HCT116 (cell line): Measurements from ENCODE around the gene CIRBP. TPM values are rescaled to one million over a fixed set of nuclear protein-coding genes. Genes with fewer than 3 reads are reported as not detected.
A peak's percentile ranks its signal among the peaks of the same experiment; 100 is the strongest.

Experiments
- ATAC-seq: fragments of 200-7000 bp; cut with Tn5 transposase; 2 replicates; pipeline ENCODE4 v1.9.1; 2020; ENCODE audit warnings: mild to moderate bottlenecking, moderate library complexity
- BruUV-seq: library from RNA; stranded (reverse); fragments of 400-500 nt; replicated peaks from 2 replicates; lab custom pipeline; 2021; lab: Mats Ljungman, UMichigan
- CTCF ChIA-PET: fragments of 300-600 bp; sonication (Branson Sonifier 250); formaldehyde crosslinking; loops from one replicate; lab custom pipeline; 2021; ENCODE audit warnings: antibody characterized with exemption; lab: Charles Lee
- POLR2A ChIA-PET: fragments of 300-600, 350-600 bp; sonication (Branson Sonifier 250); formaldehyde crosslinking; loops from one replicate; lab custom pipeline; 2021; ENCODE audit warnings: antibody characterized with exemption; lab: Charles Lee
- RAD21 ChIA-PET, 2 experiments: fragments of 300-600 bp; sonication (Branson Sonifier 250); formaldehyde crosslinking; loops; one replicate each; lab custom pipeline; 2023; ENCODE audit warnings: low total read pairs in 2 of 2; ENCODE audit not compliant: uncharacterized antibody in 2 of 2, unreplicated experiment in 2 of 2, low non-redundant PET in 1 of 2; lab: Charles Lee
- DNase-seq: peaks from one replicate; pipeline ENCODE4 v3.0.0-alpha.2; 2010; ENCODE audit warnings: low read depth, low spot score
- H2AFZ ChIP-seq: fragments of 200-600 bp; shearing (Covaris generic), sonication (generic); 2 replicates; pipeline ENCODE4 v1.6.1; 2017; ENCODE audit warnings: low read depth, mixed run types, mixed read lengths, antibody characterized with exemption, low read length; ENCODE audit not compliant: poor library complexity, severe bottlenecking
- H3K27ac ChIP-seq: 2 replicates; pipeline ENCODE4 v1.5.1; 2012; ENCODE audit warnings: low read depth, low read length
- H3K27me3 ChIP-seq: fragments of 200-600 bp; sonication (generic); 2 replicates; pipeline ENCODE4 v1.6.1; 2016; ENCODE audit warnings: mixed run types, low read length, mixed read lengths; ENCODE audit not compliant: insufficient read depth
- H3K36me3 ChIP-seq, 2 experiments: fragments of 200-500 bp in 1 of 2; fragments of 200-600 bp in 1 of 2; sonication (Bioruptor generic) in 1 of 2; sonication (generic) in 1 of 2; 2 replicates each; pipeline versions ENCODE4 v1.5.1 to v1.6.1; 2014 to 2016; ENCODE audit warnings: low read length in 2 of 2, inconsistent platforms in 1 of 2, mixed read lengths in 1 of 2, mixed run types in 1 of 2; ENCODE audit not compliant: insufficient read depth in 2 of 2, control insufficient read depth in 1 of 2
- H3K4me1 ChIP-seq, 2 experiments: fragments of 200-600 bp in 1 of 2; sonication (generic) in 1 of 2; 2 replicates each; pipeline versions ENCODE4 v1.5.1 to v1.6.1; 2012 to 2017; ENCODE audit warnings: low read length in 2 of 2, inconsistent platforms in 1 of 2, mild to moderate bottlenecking in 1 of 2, mixed read lengths in 1 of 2, mixed run types in 1 of 2, moderate library complexity in 1 of 2; ENCODE audit not compliant: insufficient read depth in 2 of 2, control insufficient read depth in 1 of 2
- H3K4me2 ChIP-seq: fragments of 200-600 bp; sonication (generic); 2 replicates; pipeline ENCODE4 v1.6.1; 2017; ENCODE audit warnings: mixed run types, low read length, mixed read lengths
- H3K4me3 ChIP-seq, 2 experiments: fragments of 200-600 bp in 1 of 2; sonication (generic) in 1 of 2; replicated peaks in 1 of 2; 2 replicates each; pipeline ENCODE4 v1.5.1; 2011 to 2016; ENCODE audit warnings: low read length in 2 of 2, control low read depth in 1 of 2, low read depth in 1 of 2, mild to moderate bottlenecking in 1 of 2, mixed read lengths in 1 of 2, mixed run types in 1 of 2
- H3K79me2 ChIP-seq: fragments of 200-600 bp; sonication (generic); 2 replicates; pipeline ENCODE4 v1.6.1; 2017; ENCODE audit warnings: mild to moderate bottlenecking, mixed run types, low read length, moderate library complexity, mixed read lengths; ENCODE audit not compliant: insufficient read depth
- H3K9ac ChIP-seq: fragments of 200-600 bp; sonication (generic); 2 replicates; pipeline ENCODE4 v1.6.1; 2016; ENCODE audit warnings: low read length, mixed read lengths
- H3K9me2 ChIP-seq: fragments of 200-600 bp; sonication (generic), shearing (Covaris generic); 2 replicates; pipeline ENCODE4 v1.6.1; 2017; ENCODE audit warnings: mixed run types, mild to moderate bottlenecking, moderate library complexity; ENCODE audit not compliant: insufficient read depth
- H3K9me3 ChIP-seq, 2 experiments: fragments of 200-500 bp in 1 of 2; fragments of 200-600 bp in 1 of 2; sonication (Bioruptor generic) in 1 of 2; sonication (generic) in 1 of 2; 2 replicates each; pipeline ENCODE4 v1.6.1; 2014 to 2017; ENCODE audit warnings: low read length in 2 of 2, mixed read lengths in 2 of 2, inconsistent platforms in 1 of 2, low read depth in 1 of 2, mild to moderate bottlenecking in 1 of 2, mixed run types in 1 of 2, moderate library complexity in 1 of 2; ENCODE audit not compliant: control insufficient read depth in 1 of 2, insufficient read depth in 1 of 2
- H4K20me1 ChIP-seq: fragments of 200-600 bp; sonication (generic), shearing (Covaris generic); 2 replicates; pipeline ENCODE4 v1.6.1; 2017; ENCODE audit warnings: mixed run types, mild to moderate bottlenecking, moderate library complexity; ENCODE audit not compliant: insufficient read depth
- ATF3 ChIP-seq: IDR thresholded peaks from 2 replicates; pipeline ENCODE4 v1.6.1; 2012
- CTCF ChIP-seq, 3 experiments: fragments of 200-600 bp in 1 of 3; sonication (generic) in 1 of 3; IDR thresholded peaks in 2 of 3; conservative IDR thresholded peaks in 1 of 3; 2 replicates each; pipeline ENCODE4 v1.5.1; 2012 to 2017; ENCODE audit warnings: low read depth in 2 of 3, low read length in 2 of 3, antibody characterized with exemption in 1 of 3, borderline replicate concordance in 1 of 3, control low read depth in 1 of 3, mild to moderate bottlenecking in 1 of 3, mixed read lengths in 1 of 3, mixed run types in 1 of 3, moderate library complexity in 1 of 3; ENCODE audit not compliant: insufficient read depth in 1 of 3
- EGR1 ChIP-seq: IDR thresholded peaks from 2 replicates; pipeline ENCODE4 v1.6.1; 2012; ENCODE audit warnings: low read depth
- MAX ChIP-seq: IDR thresholded peaks from 2 replicates; pipeline ENCODE4 v1.6.1; 2012
- intact Hi-C: fragments of 100-400 bp; cut with micrococcal nuclease; formaldehyde crosslinking; loops from 2 replicates; pipeline ENCODE4 v1.10.0; 2022
- total RNA-seq: library from RNA; stranded (reverse); gene quantifications from one replicate; pipeline ENCODE4 v1.2.1, GENCODE V29; 2021; ENCODE audit not compliant: unreplicated experiment

Gene CIRBP
- total RNA-seq, 1 experiment from 2014 or later: 276 TPM

- Histone ChIP-seq H3K9me2 (no peaks in the 10 kb centered on the region), H3K4me3 (peak overlapping the region; percentile 84 to 85; a peak in 3 of 4 replicates), H2AFZ (no peak overlapping the region)
- POLR2A ChIA-PET: interaction anchor here (0.6 to 2.1 kb wide), 6 partner anchors 10 to 32 kb away, joined by 3 to 12 read pairs (median 6); partner anchors contain the start of gene ATP5F1D
- TSS peak; percentile 58 for BruUV-seq
- no peak for TF ChIP-seq EGR1
- TF ChIP-seq ATF3: no peak
- TF ChIP-seq, all 23 proteins: peak for 0
- ATAC-seq: no peak
- H3K4me2 ChIP-seq: peak overlapping the region; percentile 99
- peak overlapping the region; percentile 100 for H3K27ac ChIP-seq
- DNase-seq: no peak
- intact Hi-C loops: loop anchor here (10.0 kb wide), 1 partner anchor 131 kb away; the partner anchor contains the start of genes DAZAP1 and GAMT
- H4K20me1 ChIP-seq: no peaks in the 10 kb centered on the region
- H3K9me3 ChIP-seq: no peaks in the 10 kb centered on the region
- peaks cover 29 to 64% of the 10 kb centered on the region in 2 experiments for H3K4me1 ChIP-seq
- CTCF ChIA-PET: interaction anchor here (2.7 kb wide), 1 partner anchor 30 kb away, joined by 31 read pairs; no protein-coding TSS in a partner anchor
- H3K27me3 ChIP-seq: no peaks in the 10 kb centered on the region
- RAD21 ChIA-PET: interaction anchor here in 1 of 2 experiments (1.0 kb wide), 1 partner anchor 29 kb away, joined by 4 read pairs; no protein-coding TSS in a partner anchor
- H3K9ac ChIP-seq: peak overlapping the region; percentile 97
- peaks cover 27 to 33% of the 10 kb centered on the region in 2 experiments; a peak in 3 of 4 replicates for H3K36me3 ChIP-seq
- H3K79me2 ChIP-seq: peaks cover 72% of the 10 kb centered on the region
Observed at GRCh38 chr19:1273263-1274041, 4.3 kb downstream of the CIRBP start.

GRCh38 chr19:1274081-1274851 lies 5.1 kb downstream of the CIRBP start:
- ChIA-PET RAD21 (interaction anchor here in 1 of 2 experiments (1.0 kb wide), 1 partner anchor 30 kb away, joined by 4 read pairs; no protein-coding TSS in a partner anchor), POLR2A (interaction anchor here (1.3 to 2.1 kb wide), 5 partner anchors 10 to 33 kb away, joined by 3 to 12 read pairs (median 5); partner anchors contain the start of gene ATP5F1D), CTCF (interaction anchor here (2.7 kb wide), 1 partner anchor 30 kb away, joined by 31 read pairs; no protein-coding TSS in a partner anchor)
- Histone ChIP-seq H3K4me2 (peak overlapping the region; percentile 99), H3K4me3 (peak overlapping the region; percentile 84 to 85), H2AFZ (no peak overlapping the region), H3K9ac (peak overlapping the region; percentile 97), H3K27me3 (no peaks in the 10 kb centered on the region), H3K36me3 (peaks cover 27 to 36% of the 10 kb centered on the region in 2 experiments; a peak in 3 of 4 replicates), H3K4me1 (peaks cover 26 to 59% of the 10 kb centered on the region in 2 experiments), H3K79me2 (peaks cover 72% of the 10 kb centered on the region), H3K9me2 (no peaks in the 10 kb centered on the region), H3K27ac (peak overlapping the region; percentile 100), H4K20me1 (no peaks in the 10 kb centered on the region), H3K9me3 (no peaks in the 10 kb centered on the region)
- ATAC-seq (no peak), DNase-seq (no peak)
- intact Hi-C loops: loop anchor here (10.0 kb wide), 1 partner anchor 131 kb away; the partner anchor contains the start of genes DAZAP1 and GAMT
- no TSS peak for BruUV-seq
- no peak for TF ChIP-seq CTCF (IDR thresholded peaks at IDR 0.05 in 2 of 3, conservative IDR thresholded peaks at IDR 0.05 in 1 of 3; ENCODE audit: borderline replicate concordance in 1 of 3, insufficient read depth in 1 of 3, low read depth in 2 of 3, low read length in 2 of 3)
- peak; percentile 25 for TF ChIP-seq MAX
